Measurements from ENCODE around the gene HNRNPA1L2.
"Not testable (repeated sequence)": the region's sequence is repeated elsewhere in the genome, so short reads cannot be mapped to it uniquely, and the experiment has no call there.

Gene HNRNPA1L2

DNA sequence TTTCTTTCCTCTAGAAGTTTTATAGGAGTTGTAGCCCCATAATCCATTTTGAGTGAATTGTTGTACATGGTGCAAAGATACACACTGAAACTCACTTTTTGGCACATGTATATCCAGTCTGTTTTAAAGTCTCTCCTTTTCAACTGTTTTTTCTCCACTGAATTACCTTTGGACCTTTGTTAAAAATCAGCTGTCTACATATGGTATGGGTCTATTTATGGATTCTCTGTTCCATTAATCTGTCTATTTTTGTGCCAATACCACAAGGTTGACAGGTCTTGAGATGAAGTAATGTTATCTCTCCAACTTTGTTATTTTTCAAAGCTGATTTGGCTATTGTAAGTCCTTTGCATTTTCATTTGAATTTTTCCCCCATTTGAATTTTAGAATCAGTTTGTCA is 4.7 kb downstream of the HNRNPA1L2 start:
- DNase-seq (ENCODE audit: low read depth) = no peak

DNA sequence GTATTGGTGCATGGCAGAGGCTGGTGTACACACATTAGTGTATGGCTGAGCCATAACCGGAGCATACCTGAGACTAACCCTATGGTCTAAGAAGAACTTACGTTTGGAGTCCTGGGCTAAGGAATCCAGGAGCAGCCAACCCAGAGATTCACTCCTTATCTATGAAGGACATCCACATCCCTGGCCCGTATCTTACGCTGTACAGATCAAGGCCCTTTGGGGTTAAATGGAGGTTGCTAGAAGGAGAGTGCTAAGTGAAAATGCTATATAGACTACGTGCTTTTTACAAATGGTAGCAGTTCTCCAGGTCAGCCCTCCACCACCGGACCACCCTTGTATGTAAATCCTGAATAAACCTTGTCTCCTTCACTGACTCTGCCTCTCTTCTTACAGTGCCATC is 8.5 kb downstream of the HNRNPA1L2 start:
- peak; percentile 35 for DNase-seq (ENCODE audit: low read depth)

DNA sequence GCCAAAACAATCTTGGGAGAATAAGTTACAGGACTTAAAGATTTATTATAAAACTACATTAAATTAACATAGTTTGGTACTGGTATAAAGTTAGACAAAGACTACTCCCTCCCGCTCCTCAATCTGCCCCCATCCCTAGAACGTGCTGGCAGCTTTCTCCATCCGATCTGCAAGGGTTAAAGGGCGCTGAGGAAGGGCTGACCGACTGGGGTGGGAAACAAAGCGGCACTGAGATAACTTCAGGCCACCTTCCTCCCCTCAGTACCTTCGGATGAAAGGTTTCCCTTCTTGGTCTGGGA is 9.6 kb downstream of the HNRNPA1L2 start:
- no peak for DNase-seq (ENCODE audit: low read depth)

DNA sequence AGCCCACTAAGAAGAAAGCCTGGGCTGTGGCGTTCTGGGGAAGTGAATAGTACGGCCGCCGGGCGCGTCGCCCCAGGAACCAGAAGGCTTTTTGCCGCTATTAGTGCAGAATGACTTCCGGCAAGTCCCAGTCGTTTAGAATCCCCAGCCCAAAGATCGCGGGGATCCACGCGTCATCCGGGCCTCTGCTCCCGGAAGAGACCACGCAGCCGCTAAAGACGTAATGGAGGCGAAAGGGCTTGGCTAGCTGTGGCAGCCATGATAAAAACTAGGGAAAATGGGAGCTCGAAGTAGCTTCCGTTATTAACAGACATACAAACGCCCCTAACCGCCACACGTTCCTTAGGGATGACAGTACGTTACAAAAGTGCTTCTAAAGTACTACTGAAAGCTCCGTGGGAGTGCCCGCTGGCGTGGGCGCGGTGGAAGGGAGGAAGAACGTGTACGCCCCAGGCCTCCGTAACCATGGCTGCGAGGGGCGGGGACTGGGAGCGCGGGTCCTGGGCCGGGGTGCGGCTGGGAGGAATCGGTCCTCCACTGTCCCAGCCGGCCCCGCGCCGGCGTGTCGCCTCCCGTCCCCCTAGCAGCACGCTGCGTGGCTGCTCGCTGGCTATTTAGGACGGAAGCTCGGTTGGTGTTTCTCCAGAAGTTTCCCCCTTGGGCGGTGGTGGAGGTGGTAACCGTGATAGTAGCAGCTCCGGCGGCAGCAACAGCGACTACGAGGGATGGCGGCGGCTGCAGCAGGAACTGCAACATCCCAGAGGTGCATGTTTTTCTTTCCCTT is 10.2 kb downstream of the HNRNPA1L2 start, which contains the start of gene SUGT1:
Gene SUGT1 (plus strand): TSS at position 641 of the 784 bp plus-strand sequence. CDS start 85 bp downstream, at position 726.
- peak; percentile 93 for DNase-seq (ENCODE audit: low read depth)

DNA sequence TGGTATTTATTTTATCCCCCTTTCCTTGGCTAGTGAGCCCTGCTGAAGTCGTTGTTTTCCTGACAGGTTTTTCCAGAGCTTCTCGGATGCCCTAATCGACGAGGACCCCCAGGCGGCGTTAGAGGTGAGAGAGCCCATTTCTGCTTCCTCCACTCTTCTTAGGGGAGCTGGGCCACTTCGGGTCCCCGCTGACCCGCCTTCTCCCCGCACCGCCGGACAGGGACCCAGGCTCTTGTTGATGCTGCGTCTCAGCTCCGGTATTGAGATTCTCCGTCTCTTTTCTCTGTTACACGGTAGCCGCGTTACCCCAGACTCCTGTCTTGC is 10.7 kb downstream of the HNRNPA1L2 start:
- no peak for DNase-seq (ENCODE audit: low read depth)

DNA sequence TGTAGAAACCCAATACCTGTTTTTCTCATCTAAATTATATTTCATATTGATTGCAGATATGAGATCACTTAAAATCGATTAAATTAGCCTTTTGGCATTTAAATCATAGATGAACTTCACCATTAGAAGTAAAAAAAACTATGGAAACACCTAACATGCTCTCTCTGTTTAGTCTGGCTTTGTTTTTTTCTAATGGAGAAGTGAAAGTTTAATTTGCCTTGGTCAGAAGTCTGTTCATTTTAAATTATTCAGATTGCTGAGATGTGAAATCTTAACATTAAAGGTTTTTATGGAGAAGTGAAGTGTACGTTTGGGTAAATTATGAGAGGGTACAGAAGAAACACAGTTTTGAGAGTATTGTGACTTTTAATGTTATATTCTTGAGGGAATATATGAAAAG is 17.1 kb downstream of the HNRNPA1L2 start:
- DNase-seq (ENCODE audit: low read depth) = no peak

DNA sequence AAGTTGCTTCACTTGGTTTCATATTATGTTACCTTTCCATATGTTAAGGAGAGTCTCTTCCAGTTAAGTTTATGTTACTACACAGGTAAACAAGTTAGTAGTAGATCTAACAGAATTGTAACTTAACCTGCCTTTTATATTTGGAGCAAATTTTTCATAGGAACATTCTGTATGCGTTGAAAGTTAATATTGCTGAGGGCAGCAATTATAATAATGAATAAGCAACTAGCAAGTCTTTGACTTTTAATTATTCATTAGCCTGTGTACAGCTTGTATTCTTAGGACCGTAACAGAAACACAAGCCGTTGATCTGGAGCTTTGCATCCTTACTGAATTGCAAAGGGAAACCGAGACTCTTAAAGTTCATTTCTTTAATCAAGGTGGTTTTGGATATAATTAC is 22.0 kb downstream of the HNRNPA1L2 start:
- DNase-seq (ENCODE audit: low read depth) = no peak

DNA sequence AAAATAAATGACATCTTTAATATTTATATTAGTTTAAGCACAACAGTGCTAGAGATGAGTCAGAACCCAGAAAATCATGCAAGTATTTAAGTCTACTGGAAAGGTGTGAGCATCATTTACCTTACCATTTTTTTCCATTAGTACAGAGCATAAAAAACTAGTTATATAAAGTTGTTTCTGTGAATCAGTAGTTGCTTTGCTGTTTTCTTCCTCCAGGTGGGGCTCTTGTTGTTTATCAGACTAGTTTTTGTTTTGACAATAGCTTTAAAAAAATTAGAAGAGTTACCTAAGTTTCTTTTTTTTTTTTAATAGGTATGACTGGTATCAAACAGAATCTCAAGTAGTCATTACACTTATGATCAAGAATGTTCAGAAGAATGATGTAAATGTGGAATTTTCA is 23.1 kb downstream of the HNRNPA1L2 start:
- DNase-seq (ENCODE audit: low read depth) = no peak

DNA sequence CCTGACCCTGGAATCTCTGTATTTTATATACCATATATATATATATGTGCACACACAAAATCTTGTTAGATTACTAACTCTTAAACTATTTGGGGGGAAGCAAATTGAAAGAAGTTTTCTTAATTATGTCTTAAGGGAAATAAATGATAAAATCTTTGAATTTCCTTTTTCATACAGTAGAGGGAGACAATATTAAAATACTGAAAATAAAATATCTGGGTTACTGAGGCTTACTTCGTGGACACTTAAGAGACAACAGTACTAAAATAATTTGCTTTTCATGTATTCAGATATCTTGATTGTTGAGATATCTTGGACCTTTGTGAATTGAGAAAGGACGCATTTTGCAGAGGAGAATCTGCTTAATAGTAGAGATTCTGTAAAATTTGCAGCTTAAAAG is 27.4 kb downstream of the HNRNPA1L2 start:
- DNase-seq (ENCODE audit: low read depth) = no peak

DNA sequence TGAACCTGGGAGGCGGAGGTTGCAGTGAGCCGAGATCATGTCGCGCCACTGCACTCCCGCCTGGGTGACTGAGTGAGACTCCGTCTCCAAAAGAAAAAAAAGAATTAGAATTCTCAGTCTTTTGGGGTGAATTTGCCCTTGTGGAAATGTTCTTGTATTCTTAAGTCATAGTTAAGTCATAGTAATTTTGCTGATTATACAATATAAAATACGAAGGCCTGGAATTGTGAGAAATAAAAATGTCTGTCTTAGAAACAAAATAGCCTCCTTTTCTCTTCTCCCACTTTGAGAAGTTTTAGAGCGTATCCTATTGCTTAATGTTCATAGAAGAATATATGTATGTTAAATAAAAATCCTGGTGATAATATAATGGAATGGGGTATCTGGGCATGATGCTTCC is 28.5 kb downstream of the HNRNPA1L2 start:
- no peak for DNase-seq (ENCODE audit: low read depth)

DNA sequence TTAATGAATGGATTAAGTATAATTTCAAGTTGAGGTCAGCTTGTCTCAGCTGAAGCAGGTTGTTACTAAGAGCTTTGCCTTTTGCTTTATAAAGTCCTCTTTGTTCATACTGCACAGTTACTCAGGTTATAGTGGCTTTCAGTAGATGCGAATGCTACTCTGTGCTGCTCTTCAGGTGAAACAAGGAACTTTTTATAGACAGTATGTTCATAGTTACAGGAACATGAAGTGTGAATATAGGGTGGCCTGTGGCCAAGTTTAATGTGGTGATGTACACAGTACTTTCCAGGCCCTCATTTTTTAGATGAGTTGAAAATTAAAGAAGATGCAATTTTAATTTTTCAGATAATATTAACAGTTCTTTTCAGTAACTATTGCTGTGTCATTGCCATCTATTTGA is 31.2 kb downstream of the HNRNPA1L2 start:
- DNase-seq (ENCODE audit: low read depth) = no peak

DNA sequence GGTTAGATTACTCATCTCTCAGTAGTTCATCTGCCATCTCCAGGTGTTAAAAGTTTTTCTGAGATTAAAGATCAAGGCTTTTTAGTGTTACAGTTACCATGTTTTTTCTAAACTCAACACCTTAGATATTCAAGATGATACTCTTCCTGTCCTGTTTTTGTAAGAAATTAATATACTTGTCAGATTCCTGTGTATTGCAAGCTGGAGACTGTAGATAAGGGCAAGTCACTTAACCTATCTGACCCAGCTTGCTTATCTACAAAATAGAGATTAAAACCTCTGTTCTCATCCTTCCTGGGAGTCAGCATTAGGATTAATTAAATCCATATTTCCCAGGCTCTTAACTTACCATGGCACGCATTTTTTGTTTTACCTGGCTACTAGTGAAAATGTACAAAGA is 35.6 kb downstream of the HNRNPA1L2 start:
- no peak for DNase-seq (ENCODE audit: low read depth)

DNA sequence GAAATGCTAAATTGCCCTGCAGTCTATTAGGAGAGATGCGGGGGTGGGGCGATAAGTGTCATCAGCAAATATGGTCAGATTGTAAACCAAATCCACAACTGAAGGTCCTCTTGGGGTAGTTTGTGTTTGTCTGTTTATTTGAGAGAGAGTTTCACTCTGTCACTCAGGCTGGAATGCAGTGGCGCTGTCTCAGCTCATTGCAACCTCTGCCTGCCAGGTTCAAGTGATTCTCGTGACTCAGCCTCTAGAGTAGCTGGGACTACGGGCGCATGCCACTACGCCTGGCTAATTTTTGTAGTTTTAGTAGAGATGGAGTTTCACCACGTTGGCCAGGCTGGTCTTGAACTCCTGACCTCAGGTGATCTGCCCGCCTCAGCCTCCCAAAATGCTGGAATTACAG is 43.6 kb downstream of the HNRNPA1L2 start:
- not testable (repeated sequence) for DNase-seq (ENCODE audit: low read depth)

DNA sequence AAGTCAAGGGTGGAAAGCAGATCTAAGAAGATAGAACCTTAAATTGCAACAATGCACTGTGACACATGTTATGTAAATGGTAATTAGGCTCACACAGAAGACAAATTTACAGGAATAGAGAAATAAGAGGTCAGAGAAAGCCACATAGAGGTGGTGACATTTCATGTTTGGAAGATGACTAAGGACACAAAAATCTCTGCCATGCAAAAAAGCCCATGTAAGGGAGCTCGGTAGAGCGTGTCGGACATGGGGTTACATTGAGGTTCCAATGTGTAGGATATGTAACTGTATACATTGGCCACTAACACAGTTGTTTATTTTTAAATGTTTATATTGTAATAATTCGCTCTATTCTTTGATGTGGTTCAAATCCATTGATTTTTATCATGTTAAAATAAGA is 44.1 kb downstream of the HNRNPA1L2 start:
- DNase-seq (ENCODE audit: low read depth) = no peak
